Upper lobe of right lung (tissue), 1 donor: ENCODE results near the gene GLIS1. TPM values are rescaled to one million over a fixed set of nuclear protein-coding genes. Genes with fewer than 3 reads are reported as not detected.

Experiments
- ATAC-seq: fragments of 200-7000 bp; cut with Tn5 transposase; one replicate; pipeline ENCODE4 v1.9.1; 2020; ENCODE audit warnings: mild to moderate bottlenecking, moderate library complexity
- DNase-seq: peaks from one replicate; pipeline ENCODE4 v3.0.0-alpha.2; 2020
- H3K27ac ChIP-seq: fragments of 200-600 bp; one replicate; pipeline ENCODE4 v1.8.0; 2022
- H3K27me3 ChIP-seq: fragments of 200-600 bp; one replicate; pipeline ENCODE4 v1.8.0; 2022; ENCODE audit warnings: mild to moderate bottlenecking
- H3K36me3 ChIP-seq: fragments of 200-600 bp; one replicate; pipeline ENCODE4 v1.8.0; 2022
- H3K4me1 ChIP-seq: fragments of 200-600 bp; one replicate; pipeline ENCODE4 v1.8.0; 2022
- H3K4me3 ChIP-seq: fragments of 200-600 bp; one replicate; pipeline ENCODE4 v1.8.0; 2022; ENCODE audit warnings: mild to moderate bottlenecking
- H3K9me3 ChIP-seq: fragments of 200-600 bp; one replicate; pipeline ENCODE4 v1.8.0; 2022
- intact Hi-C: fragments of 100-400 bp; cut with DNase I; formaldehyde crosslinking; loops from one replicate; pipeline ENCODE4 v1.11.0; 2022
- total RNA-seq: library from RNA; stranded (reverse); fragmentation: NEBNext Ultra II Directional; extraction: Animal tissue kit (Norgen Biotek cat#: 25700); gene quantifications from one replicate; pipeline ENCODE4 v1.2.1, GENCODE V29; 2021
- TF ChIP-seq, protein P1 (sequence below): fragments of 200-600 bp; IDR thresholded peaks from one replicate; pipeline ENCODE4 v1.8.0; 2022; ENCODE audit warnings: antibody characterized with exemption
- donor health status: DM: no; HTN: yes; CAD: no; lungs with severe emphysema.

Gene GLIS1
- total RNA-seq, 1 donor from 2014 or later: 0.14 TPM

DNA sequence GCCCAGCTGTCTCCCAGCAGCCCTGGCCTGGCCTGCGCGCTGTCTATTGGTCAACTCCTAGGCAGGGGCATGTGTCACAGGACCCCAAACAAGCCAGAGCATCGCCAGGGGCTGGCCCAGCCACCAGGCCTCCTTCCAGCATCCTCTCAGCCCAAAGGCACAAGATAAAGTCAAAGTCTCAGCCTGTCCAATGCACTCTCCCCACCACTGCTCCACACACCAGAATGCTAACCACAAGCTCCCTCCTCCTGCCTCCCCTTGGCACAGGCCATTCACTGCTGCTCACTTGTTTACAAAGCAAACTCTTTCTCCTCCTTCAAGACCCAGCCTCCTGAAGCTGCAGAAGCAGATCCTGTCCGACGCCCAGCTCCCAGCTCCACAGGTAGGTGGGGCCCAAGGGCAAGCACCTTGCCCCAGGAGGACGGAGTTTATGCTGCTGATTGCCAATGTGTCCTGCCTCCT is 146.4 kb downstream of the GLIS1 start:
- Histone ChIP-seq H3K27me3 (no peaks in the 10 kb centered on the region), H3K36me3 (no peaks in the 10 kb centered on the region), H3K9me3 (no peaks in the 10 kb centered on the region), H3K4me1 (no peaks in the 10 kb centered on the region), H3K4me3 (no peak overlapping the region), H3K27ac (no peak overlapping the region)
- ATAC-seq (peak; percentile 92), DNase-seq (peak; percentile 88)
- intact Hi-C loops: no loop called here
- TF ChIP-seq, protein P1, sequence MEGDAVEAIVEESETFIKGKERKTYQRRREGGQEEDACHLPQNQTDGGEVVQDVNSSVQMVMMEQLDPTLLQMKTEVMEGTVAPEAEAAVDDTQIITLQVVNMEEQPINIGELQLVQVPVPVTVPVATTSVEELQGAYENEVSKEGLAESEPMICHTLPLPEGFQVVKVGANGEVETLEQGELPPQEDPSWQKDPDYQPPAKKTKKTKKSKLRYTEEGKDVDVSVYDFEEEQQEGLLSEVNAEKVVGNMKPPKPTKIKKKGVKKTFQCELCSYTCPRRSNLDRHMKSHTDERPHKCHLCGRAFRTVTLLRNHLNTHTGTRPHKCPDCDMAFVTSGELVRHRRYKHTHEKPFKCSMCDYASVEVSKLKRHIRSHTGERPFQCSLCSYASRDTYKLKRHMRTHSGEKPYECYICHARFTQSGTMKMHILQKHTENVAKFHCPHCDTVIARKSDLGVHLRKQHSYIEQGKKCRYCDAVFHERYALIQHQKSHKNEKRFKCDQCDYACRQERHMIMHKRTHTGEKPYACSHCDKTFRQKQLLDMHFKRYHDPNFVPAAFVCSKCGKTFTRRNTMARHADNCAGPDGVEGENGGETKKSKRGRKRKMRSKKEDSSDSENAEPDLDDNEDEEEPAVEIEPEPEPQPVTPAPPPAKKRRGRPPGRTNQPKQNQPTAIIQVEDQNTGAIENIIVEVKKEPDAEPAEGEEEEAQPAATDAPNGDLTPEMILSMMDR: peak; percentile 19

- Histone ChIP-seq H3K4me3 (no peak overlapping the region), H3K36me3 (no peaks in the 10 kb centered on the region), H3K9me3 (no peaks in the 10 kb centered on the region), H3K27ac (no peak overlapping the region), H3K4me1 (no peaks in the 10 kb centered on the region), H3K27me3 (no peaks in the 10 kb centered on the region)
- DNase-seq (peak; percentile 36), ATAC-seq (no peak)
- TF ChIP-seq, protein P1: no peak
- intact Hi-C loops: no loop called here
Observed at GRCh38 chr1:53591924-53592323, 147.0 kb downstream of the GLIS1 start.

GRCh38 chr1:53590531-53591515 is 148.1 kb downstream of the GLIS1 start:
- ATAC-seq (no peak), DNase-seq (no peak)
- Histone ChIP-seq H3K27ac (no peak overlapping the region), H3K4me3 (no peak overlapping the region), H3K4me1 (no peaks in the 10 kb centered on the region), H3K36me3 (no peaks in the 10 kb centered on the region), H3K27me3 (no peaks in the 10 kb centered on the region), H3K9me3 (no peaks in the 10 kb centered on the region)
- intact Hi-C loops: no loop called here
- TF ChIP-seq, protein P1: no peak

DNA sequence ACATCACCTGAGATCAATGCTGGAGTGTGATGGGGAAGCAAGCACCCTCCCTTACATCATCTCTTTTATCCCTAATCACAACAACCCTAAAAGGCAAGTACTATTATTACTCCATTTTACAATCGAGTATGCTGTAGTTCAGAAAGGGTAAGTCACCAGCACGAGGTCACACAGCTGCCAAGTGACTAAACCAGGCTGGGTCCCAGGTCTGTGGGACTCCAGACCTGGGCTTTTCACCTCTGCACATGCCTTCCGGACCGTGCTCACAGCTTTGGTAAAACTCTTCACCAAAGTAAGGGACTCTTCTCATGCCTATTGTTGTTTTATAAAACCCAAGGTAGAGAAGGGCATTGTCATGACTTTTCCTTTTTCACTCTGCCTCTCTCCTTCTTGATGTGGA is 148.9 kb downstream of the GLIS1 start:
- no peak for ATAC-seq
- intact Hi-C loops: no loop called here
- no peak overlapping the region for H3K27ac ChIP-seq

DNA sequence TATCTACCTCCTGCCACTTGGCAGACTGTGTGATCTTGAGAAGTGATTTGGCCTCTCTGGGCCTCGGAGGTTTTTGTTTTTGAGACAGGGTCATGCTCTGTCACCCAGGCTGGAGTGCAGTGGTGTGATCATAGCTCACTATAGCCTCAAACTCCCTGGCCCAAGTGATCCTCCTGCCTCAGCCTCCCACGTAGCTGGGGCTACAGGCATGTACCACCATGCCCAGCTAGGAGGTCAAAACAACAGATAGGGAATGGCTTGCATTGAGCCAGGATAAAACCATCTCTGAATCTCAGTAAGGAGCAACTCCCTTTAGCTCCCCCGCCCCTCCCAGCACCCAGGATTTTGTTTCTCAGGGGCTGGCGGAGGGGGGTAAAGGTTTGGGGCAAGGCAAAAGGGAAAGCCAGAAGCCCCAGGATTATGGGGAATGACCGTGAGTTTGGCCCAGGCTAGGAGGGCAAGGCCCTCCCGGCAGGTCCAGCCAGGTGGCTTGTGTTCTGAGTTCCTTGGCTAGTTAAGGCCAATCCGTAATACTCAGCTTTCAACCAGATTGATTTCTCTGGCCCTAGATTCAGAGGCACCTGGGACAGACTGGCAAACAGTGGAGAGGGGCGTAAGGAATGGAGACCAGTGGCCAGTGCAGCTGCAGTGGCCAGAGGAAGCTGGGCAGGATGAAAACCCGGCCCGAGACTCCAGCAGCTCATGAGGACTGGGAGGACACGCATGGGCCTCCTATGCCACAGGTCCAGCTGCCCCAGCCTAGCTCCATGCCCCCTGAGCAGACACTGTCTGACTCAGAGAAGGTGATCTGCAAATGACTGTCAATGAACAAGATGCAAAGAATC is 149.7 kb downstream of the GLIS1 start:
- no peak overlapping the region for H3K27ac ChIP-seq

More for the DNA sequence above, 148.9 kb downstream of the GLIS1 start:
- no peaks in the 10 kb centered on the region for H3K9me3 ChIP-seq
- no peak overlapping the region for H3K4me3 ChIP-seq
- TF ChIP-seq, protein P1: no peak
- no peaks in the 10 kb centered on the region for H3K36me3 ChIP-seq
- H3K27me3 ChIP-seq: no peaks in the 10 kb centered on the region
- H3K4me1 ChIP-seq: no peaks in the 10 kb centered on the region
- no peak for DNase-seq

More for the DNA sequence above, 149.7 kb downstream of the GLIS1 start:
- Histone ChIP-seq H3K9me3 (no peaks in the 10 kb centered on the region), H3K27me3 (no peaks in the 10 kb centered on the region), H3K4me3 (no peak overlapping the region), H3K4me1 (no peaks in the 10 kb centered on the region), H3K36me3 (no peaks in the 10 kb centered on the region)
- ATAC-seq (no peak), DNase-seq (peak; percentile 34)
- intact Hi-C loops: no loop called here
- TF ChIP-seq, protein P1: no peak
